GM12878 (cell line): ENCODE measurements around the gene TTLL1. TPM values are rescaled to one million over a fixed set of nuclear protein-coding genes. Genes with fewer than 3 reads are reported as not detected.

Experiments used
- ATAC-seq: fragments of 200-7000 bp; cut with Tn5 transposase; 3 replicates; pipeline ENCODE4 v1.9.1; 2020; ENCODE audit warnings: mild to moderate bottlenecking, moderate library complexity
- BruUV-seq: library from RNA; stranded (reverse); fragments of 400-500 nt; replicated peaks from 2 replicates; lab custom pipeline; 2021; lab: Mats Ljungman, UMichigan
- CTCF ChIA-PET: fragments of 300-600 bp; sonication (Branson Sonifier 250); formaldehyde crosslinking; extraction: SDS; loops from one replicate; lab custom pipeline; 2021; ENCODE audit warnings: inconsistent platforms; lab: Yijun Ruan, JAX
- POLR2A ChIA-PET: fragments of 350-600 bp; formaldehyde crosslinking; extraction: SDS; loops from one replicate; lab custom pipeline; 2021; ENCODE audit warnings: inconsistent platforms; lab: Charles Lee
- RAD21 ChIA-PET: fragments of 300-600 bp; sonication (Branson Sonifier 250); formaldehyde crosslinking; loops from one replicate; lab custom pipeline; 2023; ENCODE audit warnings: antibody characterized with exemption; ENCODE audit not compliant: unreplicated experiment; lab: Charles Lee
- SMC1A ChIA-PET: fragments of 300-600 bp; sonication (Branson Sonifier 250); formaldehyde crosslinking; loops from one replicate; lab custom pipeline; 2023; ENCODE audit not compliant: unreplicated experiment, uncharacterized antibody; lab: Charles Lee
- DNase-seq: peaks from one replicate; pipeline ENCODE4 v3.0.0-alpha.2; 2011; ENCODE audit warnings: low read depth, low spot score
- FAIRE-seq: peaks from 3 replicates; lab custom pipeline; 2011; peaks lifted over from hg19 to GRCh38; lab: Jason Lieb, UNC
- H2AFZ ChIP-seq: 2 replicates; pipeline ENCODE4 v1.6.0; 2011; ENCODE audit warnings: low read depth, low read length, control low read depth; ENCODE audit not compliant: control insufficient read depth
- H3K27ac ChIP-seq: 2 replicates; pipeline ENCODE4 v1.5.1; 2011; ENCODE audit warnings: control low read depth; ENCODE audit not compliant: control insufficient read depth, insufficient read depth
- H3K27me3 ChIP-seq, 2 experiments: replicated peaks in 1 of 2; 2 replicates each; pipeline versions ENCODE4 v1.6.0 to v1.6.1; 2011; ENCODE audit warnings: low read length in 1 of 2; ENCODE audit not compliant: control insufficient read depth in 2 of 2, insufficient read depth in 2 of 2
- H3K36me3 ChIP-seq, 2 experiments: 2 replicates each; pipeline ENCODE4 v1.5.1; 2011; ENCODE audit warnings: low read length in 1 of 2; ENCODE audit not compliant: control insufficient read depth in 2 of 2, insufficient read depth in 2 of 2
- H3K4me1 ChIP-seq: 2 replicates; pipeline ENCODE4 v1.6.1; 2011; ENCODE audit warnings: mild to moderate bottlenecking, low read length, moderate library complexity, mixed read lengths; ENCODE audit not compliant: control insufficient read depth, insufficient read depth
- H3K4me2 ChIP-seq: 2 replicates; pipeline ENCODE4 v1.6.0; 2011; ENCODE audit warnings: control low read depth; ENCODE audit not compliant: control insufficient read depth, insufficient read depth
- H3K4me3 ChIP-seq: fragments of 200-600 bp; sonication (generic); 2 replicates; pipeline ENCODE4 v1.5.1; 2016
- H3K79me2 ChIP-seq: 2 replicates; pipeline ENCODE4 v1.6.0; 2011; ENCODE audit warnings: low read length; ENCODE audit not compliant: control insufficient read depth, insufficient read depth
- H3K9ac ChIP-seq: 2 replicates; pipeline ENCODE4 v1.8.0; 2011; ENCODE audit warnings: low read length, control low read depth, mixed read lengths; ENCODE audit not compliant: control insufficient read depth, insufficient read depth
- H3K9me3 ChIP-seq: replicated peaks from 3 replicates; pipeline ENCODE4 v1.5.1; 2011; ENCODE audit warnings: mild to moderate bottlenecking, low read length; ENCODE audit not compliant: control insufficient read depth, insufficient read depth
- H4K20me1 ChIP-seq: 2 replicates; pipeline ENCODE4 v1.6.0; 2011; ENCODE audit not compliant: control insufficient read depth, insufficient read depth
- EP300 ChIP-seq, 2 experiments: fragments of 150-350 bp in 1 of 2; IDR thresholded peaks; 2 replicates each; pipeline ENCODE4 v1.6.1; 2011 to 2012; ENCODE audit warnings: low read depth in 2 of 2, low read length in 2 of 2, borderline replicate concordance in 1 of 2, improper control_type of control experiment in 1 of 2, inconsistent platforms in 1 of 2; ENCODE audit not compliant: control insufficient read depth in 1 of 2
- HDAC6 ChIP-seq: fragments of 200-600 bp; sonication (generic); IDR thresholded peaks from one replicate; pipeline ENCODE4 v1.8.0; 2017; ENCODE audit warnings: antibody characterized with exemption; ENCODE audit not compliant: unreplicated experiment
- IRF4 ChIP-seq: IDR thresholded peaks from 2 replicates; pipeline ENCODE4 v1.6.1; 2011; ENCODE audit warnings: low read depth, low read length
- LARP7 ChIP-seq: fragments of 450-650 bp; IDR thresholded peaks from 2 replicates; pipeline ENCODE4 v1.6.1; 2017; ENCODE audit warnings: mild to moderate bottlenecking
- NFYB ChIP-seq: IDR thresholded peaks from 2 replicates; pipeline ENCODE4 v1.6.1; 2011; ENCODE audit warnings: low read depth, mild to moderate bottlenecking, low read length, improper control_type of control experiment, moderate library complexity; ENCODE audit not compliant: insufficient read depth
- PAX5 ChIP-seq: IDR thresholded peaks from 2 replicates; pipeline ENCODE4 v1.6.1; 2011; ENCODE audit warnings: low read depth, low read length, borderline replicate concordance
- POLR2A ChIP-seq: IDR thresholded peaks from 2 replicates; pipeline ENCODE4 v1.6.1; 2011; ENCODE audit warnings: low read depth, mild to moderate bottlenecking, low read length
- RFX5 ChIP-seq: IDR thresholded peaks from 2 replicates; pipeline ENCODE4 v1.6.1; 2011; ENCODE audit warnings: low read depth, low read length, improper control_type of control experiment
- SMC3 ChIP-seq: IDR thresholded peaks from 2 replicates; pipeline ENCODE4 v1.6.1; 2011; ENCODE audit warnings: low read length, improper control_type of control experiment, borderline replicate concordance
- SREBF2 ChIP-seq: IDR thresholded peaks from 2 replicates; pipeline ENCODE4 v1.6.1; 2012; ENCODE audit warnings: mild to moderate bottlenecking, low read length
- TBL1XR1 ChIP-seq: IDR thresholded peaks from 2 replicates; pipeline ENCODE4 v1.6.1; 2012; ENCODE audit warnings: low read depth, low read length, improper control_type of control experiment
- ZNF274 ChIP-seq: IDR thresholded peaks from one replicate; pipeline ENCODE4 v1.8.0; 2011; ENCODE audit not compliant: insufficient read length, insufficient read depth
- WGBS: methylation state at CpG from one replicate; pipeline ENCODE4 v1.1.6; 2016; ENCODE audit warnings: low lambda C conversion rate; ENCODE audit not compliant: insufficient replicate concordance, insufficient coverage; ENCODE audit errors: missing lambda C conversion rate; 5-methylcytosine and 5-hydroxymethylcytosine counted together
- in situ Hi-C: fragments of 300-500 bp; cut with MboI; formaldehyde crosslinking; loops from 9 replicates; pipeline ENCODE4 v1.14.3; 2018; ENCODE audit warnings: mixed read lengths
- intact Hi-C: fragments of 100-400 bp; cut with micrococcal nuclease; formaldehyde crosslinking; loops from one replicate; pipeline ENCODE4 v1.14.2; 2022; ENCODE audit not compliant: unreplicated experiment
- polyA plus RNA-seq, 11 experiments: library from polyadenylated mRNA; depleted of rRNA in 4 of 11; unstranded in 6 of 11; stranded (reverse) in 5 of 11; fragments of >200 nt; fragmentation: Nextera tagmentation in 4 of 11; fragmentation: Illumina TruSeq in 1 of 11; extraction: Ambion mirVana in 4 of 11; extraction: Trizol in 1 of 11; gene quantifications; 1 replicate in 1 of 11; 2 replicates in 10 of 11; pipeline versions ENCODE4 v1.2.1 to v1.2.3, GENCODE V29; 2011 to 2016; ENCODE audit warnings: inconsistent platforms in 2 of 11, missing spikeins in 2 of 11, low read depth in 1 of 11
- total RNA-seq, 4 experiments: library from RNA; depleted of rRNA in 3 of 4; stranded (reverse); fragments of >200 nt in 3 of 4; fragmentation: Illumina TruSeq in 1 of 4; extraction: Trizol in 1 of 4; gene quantifications; 2 replicates each; pipeline versions ENCODE4 v1.2.1 to v1.2.3, GENCODE V29; 2013 to 2021
- TF ChIP-seq, protein P1 (sequence below): IDR thresholded peaks from 2 replicates; pipeline ENCODE4 v1.6.1; 2012; ENCODE audit warnings: low read depth, low read length, improper control_type of control experiment
- TF ChIP-seq, protein P2 (sequence below): fragments of 150-350 bp; IDR thresholded peaks from 2 replicates; pipeline ENCODE4 v1.6.1; 2016; ENCODE audit warnings: low read depth, low read length
- TF ChIP-seq, protein P3 (sequence below): IDR thresholded peaks from 2 replicates; pipeline ENCODE4 v1.6.1; 2012; ENCODE audit warnings: low read length, inconsistent platforms
- TF ChIP-seq, protein P4 (sequence below): IDR thresholded peaks from 2 replicates; pipeline ENCODE4 v1.6.1; 2011; ENCODE audit warnings: borderline replicate concordance, low read depth, mild to moderate bottlenecking, moderate library complexity, low read length; ENCODE audit not compliant: insufficient read depth, poor library complexity, severe bottlenecking
- TF ChIP-seq, protein P5 (sequence below): fragments of 450-650 bp; IDR thresholded peaks from 2 replicates; pipeline ENCODE4 v1.6.1; 2017; ENCODE audit warnings: borderline replicate concordance

The TTLL1 gene
- total and polyA plus RNA-seq, 10 of the 15 experiments (the other 5 are each of a cell fraction or from before 2014, with no cell fraction given): 0.39 to 4.8 (median 3.2) TPM

DNA sequence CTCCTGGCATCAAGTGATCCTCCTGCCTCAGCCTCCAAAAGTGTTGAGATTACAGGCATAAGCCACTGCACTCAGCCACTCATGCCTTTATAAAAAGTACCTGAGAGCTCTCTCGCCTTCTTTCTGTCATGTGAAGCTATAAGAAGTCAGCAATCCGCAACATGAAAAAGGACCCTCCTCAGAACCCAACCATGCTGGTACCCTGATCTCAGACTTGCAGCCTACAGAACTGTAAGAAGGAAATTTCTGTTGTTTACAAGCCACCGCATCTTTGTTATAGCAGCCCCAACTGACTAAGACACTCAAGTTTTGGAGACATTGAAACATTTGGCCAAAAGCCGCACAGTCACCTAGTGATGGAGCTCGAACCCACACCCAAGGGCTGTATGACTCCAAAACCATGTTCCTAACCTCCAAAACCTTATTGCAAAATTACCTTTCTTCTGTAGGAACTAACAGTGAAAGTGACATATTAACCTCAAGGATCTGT is 83.1 kb downstream of the TTLL1 start:
- Histone ChIP-seq H3K36me3 (0 out of 4 replicates have a peak, but pooled peaks cover 0 to 3% of the 10 kb centered on the region in 2 experiments), H2AFZ (no peak overlapping the region), H3K4me2 (no peak overlapping the region), H3K27me3 (no peaks in the 10 kb centered on the region), H3K79me2 (peaks cover 92% of the 10 kb centered on the region), H3K9ac (no peak overlapping the region), H3K4me1 (peaks cover 39% of the 10 kb centered on the region), H3K4me3 (no peak overlapping the region), H3K9me3 (no peaks in the 10 kb centered on the region), H3K27ac (no peak overlapping the region), H4K20me1 (no peaks in the 10 kb centered on the region; the same call in 1 of the 2 replicates)
- SMC1A ChIA-PET: interaction anchor here (2.4 kb wide), 1 partner anchor 28 kb away, joined by 10 read pairs; no protein-coding TSS in a partner anchor
- ATAC-seq (no peak), FAIRE-seq (no peak), DNase-seq (no peak)
- POLR2A ChIA-PET: interaction anchor here (0.5 kb wide), 1 partner anchor 36 kb away, joined by 6 read pairs; no protein-coding TSS in a partner anchor
- WGBS: 91% methylated on average over 5 of the region's 5 CpGs
- no TSS peak for BruUV-seq
- RAD21 ChIA-PET: interaction anchor here (1.2 kb wide), 1 partner anchor 138 kb away, joined by 4 read pairs; no protein-coding TSS in a partner anchor
- CTCF ChIA-PET: no interaction called here
- in situ Hi-C loops: no loop called here
- intact Hi-C loops: no loop called here
- no peak for TF ChIP-seq SREBF2
- no peak for TF ChIP-seq POLR2A
- TF ChIP-seq NFYB: no peak
- TF ChIP-seq, protein P1, sequence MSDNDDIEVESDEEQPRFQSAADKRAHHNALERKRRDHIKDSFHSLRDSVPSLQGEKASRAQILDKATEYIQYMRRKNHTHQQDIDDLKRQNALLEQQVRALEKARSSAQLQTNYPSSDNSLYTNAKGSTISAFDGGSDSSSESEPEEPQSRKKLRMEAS: no peak
- no peak for TF ChIP-seq IRF4
- TF ChIP-seq LARP7: no peak
- TF ChIP-seq, protein P2, sequence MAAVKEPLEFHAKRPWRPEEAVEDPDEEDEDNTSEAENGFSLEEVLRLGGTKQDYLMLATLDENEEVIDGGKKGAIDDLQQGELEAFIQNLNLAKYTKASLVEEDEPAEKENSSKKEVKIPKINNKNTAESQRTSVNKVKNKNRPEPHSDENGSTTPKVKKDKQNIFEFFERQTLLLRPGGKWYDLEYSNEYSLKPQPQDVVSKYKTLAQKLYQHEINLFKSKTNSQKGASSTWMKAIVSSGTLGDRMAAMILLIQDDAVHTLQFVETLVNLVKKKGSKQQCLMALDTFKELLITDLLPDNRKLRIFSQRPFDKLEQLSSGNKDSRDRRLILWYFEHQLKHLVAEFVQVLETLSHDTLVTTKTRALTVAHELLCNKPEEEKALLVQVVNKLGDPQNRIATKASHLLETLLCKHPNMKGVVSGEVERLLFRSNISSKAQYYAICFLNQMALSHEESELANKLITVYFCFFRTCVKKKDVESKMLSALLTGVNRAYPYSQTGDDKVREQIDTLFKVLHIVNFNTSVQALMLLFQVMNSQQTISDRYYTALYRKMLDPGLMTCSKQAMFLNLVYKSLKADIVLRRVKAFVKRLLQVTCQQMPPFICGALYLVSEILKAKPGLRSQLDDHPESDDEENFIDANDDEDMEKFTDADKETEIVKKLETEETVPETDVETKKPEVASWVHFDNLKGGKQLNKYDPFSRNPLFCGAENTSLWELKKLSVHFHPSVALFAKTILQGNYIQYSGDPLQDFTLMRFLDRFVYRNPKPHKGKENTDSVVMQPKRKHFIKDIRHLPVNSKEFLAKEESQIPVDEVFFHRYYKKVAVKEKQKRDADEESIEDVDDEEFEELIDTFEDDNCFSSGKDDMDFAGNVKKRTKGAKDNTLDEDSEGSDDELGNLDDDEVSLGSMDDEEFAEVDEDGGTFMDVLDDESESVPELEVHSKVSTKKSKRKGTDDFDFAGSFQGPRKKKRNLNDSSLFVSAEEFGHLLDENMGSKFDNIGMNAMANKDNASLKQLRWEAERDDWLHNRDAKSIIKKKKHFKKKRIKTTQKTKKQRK: no peak
- TF ChIP-seq EP300 (IDR thresholded peaks at IDR 0.05; ENCODE audit: borderline replicate concordance in 1 of 2, control insufficient read depth in 1 of 2, low read depth in 2 of 2, low read length in 2 of 2): no peak
- TF ChIP-seq, protein P3, sequence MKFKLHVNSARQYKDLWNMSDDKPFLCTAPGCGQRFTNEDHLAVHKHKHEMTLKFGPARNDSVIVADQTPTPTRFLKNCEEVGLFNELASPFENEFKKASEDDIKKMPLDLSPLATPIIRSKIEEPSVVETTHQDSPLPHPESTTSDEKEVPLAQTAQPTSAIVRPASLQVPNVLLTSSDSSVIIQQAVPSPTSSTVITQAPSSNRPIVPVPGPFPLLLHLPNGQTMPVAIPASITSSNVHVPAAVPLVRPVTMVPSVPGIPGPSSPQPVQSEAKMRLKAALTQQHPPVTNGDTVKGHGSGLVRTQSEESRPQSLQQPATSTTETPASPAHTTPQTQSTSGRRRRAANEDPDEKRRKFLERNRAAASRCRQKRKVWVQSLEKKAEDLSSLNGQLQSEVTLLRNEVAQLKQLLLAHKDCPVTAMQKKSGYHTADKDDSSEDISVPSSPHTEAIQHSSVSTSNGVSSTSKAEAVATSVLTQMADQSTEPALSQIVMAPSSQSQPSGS: no peak
- TF ChIP-seq, protein P4, sequence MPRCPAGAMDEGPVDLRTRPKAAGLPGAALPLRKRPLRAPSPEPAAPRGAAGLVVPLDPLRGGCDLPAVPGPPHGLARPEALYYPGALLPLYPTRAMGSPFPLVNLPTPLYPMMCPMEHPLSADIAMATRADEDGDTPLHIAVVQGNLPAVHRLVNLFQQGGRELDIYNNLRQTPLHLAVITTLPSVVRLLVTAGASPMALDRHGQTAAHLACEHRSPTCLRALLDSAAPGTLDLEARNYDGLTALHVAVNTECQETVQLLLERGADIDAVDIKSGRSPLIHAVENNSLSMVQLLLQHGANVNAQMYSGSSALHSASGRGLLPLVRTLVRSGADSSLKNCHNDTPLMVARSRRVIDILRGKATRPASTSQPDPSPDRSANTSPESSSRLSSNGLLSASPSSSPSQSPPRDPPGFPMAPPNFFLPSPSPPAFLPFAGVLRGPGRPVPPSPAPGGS: no peak
- no peak for TF ChIP-seq RFX5
- TF ChIP-seq ZNF274: no peak
- TF ChIP-seq, protein P5, sequence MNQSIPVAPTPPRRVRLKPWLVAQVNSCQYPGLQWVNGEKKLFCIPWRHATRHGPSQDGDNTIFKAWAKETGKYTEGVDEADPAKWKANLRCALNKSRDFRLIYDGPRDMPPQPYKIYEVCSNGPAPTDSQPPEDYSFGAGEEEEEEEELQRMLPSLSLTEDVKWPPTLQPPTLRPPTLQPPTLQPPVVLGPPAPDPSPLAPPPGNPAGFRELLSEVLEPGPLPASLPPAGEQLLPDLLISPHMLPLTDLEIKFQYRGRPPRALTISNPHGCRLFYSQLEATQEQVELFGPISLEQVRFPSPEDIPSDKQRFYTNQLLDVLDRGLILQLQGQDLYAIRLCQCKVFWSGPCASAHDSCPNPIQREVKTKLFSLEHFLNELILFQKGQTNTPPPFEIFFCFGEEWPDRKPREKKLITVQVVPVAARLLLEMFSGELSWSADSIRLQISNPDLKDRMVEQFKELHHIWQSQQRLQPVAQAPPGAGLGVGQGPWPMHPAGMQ: no peak
- TF ChIP-seq SMC3: no peak
- no peak for TF ChIP-seq TBL1XR1
- no peak for TF ChIP-seq PAX5
- TF ChIP-seq HDAC6: no peak
